HG02970 (cell line): ENCODE results near the gene KCNG3.

Experiments
- ATAC-seq: cut with Tn5 transposase; IDR thresholded peaks from one replicate; pipeline ENCODE4 v1.9.1; 2021; ENCODE audit warnings: mild to moderate bottlenecking, moderate library complexity, moderate number of reproducible peaks; ENCODE audit not compliant: unreplicated experiment, low FRiP score

The KCNG3 gene

GRCh38 chr2:42493468-42494354, at the start of gene KCNG3:
Gene KCNG3 (minus strand): TSS chr2:42493982. CDS start chr2:42493501, 481 bp downstream.
- no peak for ATAC-seq

- no peak for ATAC-seq
These were observed 49.1 kb upstream of the KCNG3 start for GRCh38 chr2:42542871-42543270.

GRCh38 chr2:42537493-42537892, 43.7 kb upstream of the KCNG3 start:
- ATAC-seq = no peak

- no peak for ATAC-seq
These were observed 38.6 kb upstream of the KCNG3 start for GRCh38 chr2:42532397-42532796.

GRCh38 chr2:42523341-42523740, 29.6 kb upstream of the KCNG3 start:
- no peak for ATAC-seq

- ATAC-seq = no peak
These were observed 28.3 kb upstream of the KCNG3 start for GRCh38 chr2:42522035-42522434.

- ATAC-seq = no peak
These were observed 25.8 kb upstream of the KCNG3 start for GRCh38 chr2:42519624-42520023.

GRCh38 chr2:42516418-42516901, 22.7 kb upstream of the KCNG3 start:
- ATAC-seq = no peak

- ATAC-seq = no peak
These were observed 19.6 kb upstream of the KCNG3 start for GRCh38 chr2:42513252-42513918.

- ATAC-seq = no peak
These were observed 16.9 kb upstream of the KCNG3 start for GRCh38 chr2:42510608-42511243.

- no peak for ATAC-seq
These were observed 16.4 kb upstream of the KCNG3 start for GRCh38 chr2:42510191-42510590.

- ATAC-seq = no peak
These were observed 10.8 kb upstream of the KCNG3 start for GRCh38 chr2:42504364-42505230.

GRCh38 chr2:42503291-42503690, 9.5 kb upstream of the KCNG3 start:
- no peak for ATAC-seq

- ATAC-seq = no peak
These were observed 4.7 kb upstream of the KCNG3 start for GRCh38 chr2:42498497-42498896.

GRCh38 chr2:42495611-42496010, 1.8 kb upstream of the KCNG3 start:
- no peak for ATAC-seq

- no peak for ATAC-seq
These were observed 1.4 kb upstream of the KCNG3 start for GRCh38 chr2:42495234-42495581.

- peak; percentile 43 for ATAC-seq
These were observed 812 bp upstream of the KCNG3 start for GRCh38 chr2:42494355-42495233.

GRCh38 chr2:42492691-42493467, 903 bp downstream of the KCNG3 start:
- ATAC-seq = no peak

- no peak for ATAC-seq
These were observed 5.5 kb downstream of the KCNG3 start for GRCh38 chr2:42488297-42488696.
